K562 (cell line): Measurements from ENCODE around the gene HDLBP. TPM values are rescaled to one million over a fixed set of nuclear protein-coding genes. Genes with fewer than 3 reads are reported as not detected.

ENCODE experiments used
- ATAC-seq: fragments of 200-7000 bp; cut with Tn5 transposase; 3 replicates; pipeline ENCODE4 v1.9.1; 2020; ENCODE audit warnings: moderate library complexity
- BruUV-seq: library from RNA; stranded (reverse); fragments of 400-500 nt; replicated peaks from 2 replicates; lab custom pipeline; 2021; lab: Mats Ljungman, UMichigan
- CTCF ChIA-PET: fragments of 300-600 bp; formaldehyde crosslinking; extraction: SDS; loops from one replicate; lab custom pipeline; 2021; ENCODE audit warnings: low intra/inter-chr PET ratio; lab: Yijun Ruan, JAX
- POLR2A ChIA-PET: fragments of 300-600, 350-650 bp; sonication (Branson Sonifier 250); formaldehyde crosslinking; extraction: SDS; loops from one replicate; lab custom pipeline; 2021; ENCODE audit warnings: antibody characterized with exemption, inconsistent platforms; lab: Yijun Ruan, JAX
- DNase-seq, 4 experiments: peaks; one replicate each; pipeline versions ENCODE4 v3.0.0 to v3.0.0-alpha.2; 2011 to 2018; ENCODE audit warnings: low spot score in 3 of 4, mixed read lengths in 3 of 4; ENCODE audit errors: extremely low read depth in 1 of 4
- FAIRE-seq: peaks from 2 replicates; lab custom pipeline; 2011; peaks lifted over from hg19 to GRCh38; lab: Jason Lieb, UNC
- H2AFZ ChIP-seq: 2 replicates; pipeline ENCODE4 v1.6.0; 2011; ENCODE audit warnings: low read depth, low read length, control low read depth, inconsistent platforms
- H3K27ac ChIP-seq: fragments of 200-600 bp; 3 replicates; pipeline ENCODE4 v1.8.0; 2011; ENCODE audit warnings: low read depth, mild to moderate bottlenecking, control low read depth, inconsistent platforms, low read length, moderate library complexity, mixed read lengths; ENCODE audit errors: extremely low read depth
- H3K27me3 ChIP-seq, 2 experiments: fragments of 300-600 bp in 1 of 2; 2 replicates in 1 of 2; 3 replicates in 1 of 2; pipeline versions ENCODE4 v1.6.0 to v1.8.0; 2011; ENCODE audit warnings: inconsistent platforms in 2 of 2, low read length in 2 of 2, mild to moderate bottlenecking in 1 of 2, mixed read lengths in 1 of 2, moderate library complexity in 1 of 2; ENCODE audit not compliant: control insufficient read depth in 2 of 2, insufficient read depth in 2 of 2
- H3K36me3 ChIP-seq: fragments of 300-600 bp; 3 replicates; pipeline ENCODE4 v1.8.0; 2011; ENCODE audit warnings: mild to moderate bottlenecking, low read length, inconsistent platforms; ENCODE audit not compliant: control insufficient read depth, insufficient read depth
- H3K4me1 ChIP-seq, 2 experiments: fragments of 200-600 bp in 1 of 2; replicated peaks in 1 of 2; 2 replicates in 1 of 2; 3 replicates in 1 of 2; pipeline versions ENCODE4 v1.5.1 to v1.8.0; 2011; ENCODE audit warnings: inconsistent platforms in 2 of 2, low read length in 2 of 2, mild to moderate bottlenecking in 1 of 2, mixed read lengths in 1 of 2, moderate library complexity in 1 of 2; ENCODE audit not compliant: control insufficient read depth in 2 of 2, insufficient read depth in 2 of 2
- H3K4me2 ChIP-seq: 2 replicates; pipeline ENCODE4 v1.6.1; 2011; ENCODE audit warnings: low read length, control low read depth, inconsistent platforms, mixed read lengths; ENCODE audit not compliant: insufficient read depth
- H3K4me3 ChIP-seq: fragments of 200-600 bp; sonication (generic), shearing (Covaris generic); 2 replicates; pipeline ENCODE4 v1.5.1; 2016; ENCODE audit warnings: control low read depth, inconsistent platforms
- H3K79me2 ChIP-seq: fragments of 200-600 bp; 3 replicates; pipeline ENCODE4 v1.8.0; 2011; ENCODE audit warnings: low read length, inconsistent platforms; ENCODE audit not compliant: control insufficient read depth, insufficient read depth
- H3K9ac ChIP-seq, 2 experiments: 2 replicates each; pipeline versions ENCODE4 v1.6.0 to v1.6.1; 2011; ENCODE audit warnings: low read depth in 2 of 2, low read length in 2 of 2, control low read depth in 1 of 2, inconsistent platforms in 1 of 2, mild to moderate bottlenecking in 1 of 2, mixed read lengths in 1 of 2; ENCODE audit not compliant: insufficient read depth in 1 of 2
- H3K9me1 ChIP-seq: one replicate; pipeline ENCODE4 v1.6.0; 2011; ENCODE audit warnings: inconsistent platforms, mild to moderate bottlenecking, low read length, moderate library complexity; ENCODE audit not compliant: control insufficient read depth, insufficient read depth
- H3K9me3 ChIP-seq: replicated peaks from 2 replicates; pipeline ENCODE4 v1.5.1; 2011; ENCODE audit warnings: low read depth, low read length, inconsistent platforms; ENCODE audit not compliant: control insufficient read depth, insufficient read depth
- H4K20me1 ChIP-seq: replicated peaks from 2 replicates; pipeline ENCODE4 v1.6.1; 2011; ENCODE audit warnings: low read length, inconsistent platforms, mixed read lengths; ENCODE audit not compliant: control insufficient read depth, insufficient read depth
- DIDO1 ChIP-seq: fragments of 450-650 bp; IDR thresholded peaks from 2 replicates; pipeline ENCODE4 v1.6.1; 2016; ENCODE audit warnings: low read depth, missing biosample characterization, missing genetic modification characterization
- EHMT2 ChIP-seq: fragments of 450-650 bp; IDR thresholded peaks from 2 replicates; pipeline ENCODE4 v1.6.1; 2018; ENCODE audit warnings: antibody characterized with exemption
- ESRRB ChIP-seq: fragments of 250-450 bp; sonication (Bioruptor Pico); IDR thresholded peaks from 2 replicates; pipeline ENCODE4 v1.5.0; 2020; ENCODE audit warnings: mild to moderate bottlenecking, moderate library complexity, borderline replicate concordance
- ETV5 ChIP-seq: sonication (generic); formaldehyde crosslinking; IDR thresholded peaks from 2 replicates; pipeline ENCODE4 v1.4.0; 2020; ENCODE audit warnings: low read depth, mild to moderate bottlenecking, missing genetic modification reagents
- HOMEZ ChIP-seq: fragments of 250-450 bp; sonication (Bioruptor Pico); IDR thresholded peaks from 2 replicates; pipeline ENCODE4 v1.4.0; 2020; ENCODE audit warnings: mild to moderate bottlenecking, moderate library complexity
- JUN ChIP-seq, 2 experiments: sonication (generic) in 1 of 2; formaldehyde crosslinking in 1 of 2; IDR thresholded peaks; 2 replicates each; pipeline versions ENCODE4 v1.6.1 to v1.8.0; 2012 to 2022; ENCODE audit warnings: borderline replicate concordance in 2 of 2, mild to moderate bottlenecking in 2 of 2, improper control_type of control experiment in 1 of 2, low read depth in 1 of 2, low read length in 1 of 2, missing genetic modification reagents in 1 of 2
- MCM3 ChIP-seq: fragments of 450-650 bp; IDR thresholded peaks from 2 replicates; pipeline ENCODE4 v1.6.1; 2016
- MEF2D ChIP-seq: conservative IDR thresholded peaks from 2 replicates; pipeline ENCODE4 v1.6.1; 2016; ENCODE audit warnings: low read depth, missing genetic modification characterization, missing compliant biosample characterization
- PTRF ChIP-seq: fragments of 450-650 bp; IDR thresholded peaks from 2 replicates; pipeline ENCODE4 v1.6.1; 2016; ENCODE audit warnings: mild to moderate bottlenecking, missing genetic modification characterization, missing compliant biosample characterization
- SREBF1 ChIP-seq: fragments of 150-350 bp; IDR thresholded peaks from 2 replicates; pipeline ENCODE4 v1.6.1; 2014; ENCODE audit warnings: antibody characterized with exemption, low read depth, low read length, borderline replicate concordance
- STAT5A ChIP-seq: IDR thresholded peaks from 2 replicates; pipeline ENCODE4 v1.6.1; 2012; ENCODE audit warnings: low read length, inconsistent platforms, borderline replicate concordance
- THRA ChIP-seq: fragments of 450-650 bp; IDR thresholded peaks from 2 replicates; pipeline ENCODE4 v1.6.1; 2017; ENCODE audit warnings: mild to moderate bottlenecking, moderate library complexity
- USF1 ChIP-seq: sonication (generic); formaldehyde crosslinking; IDR thresholded peaks from 2 replicates; pipeline ENCODE4 v1.9.0; 2022; ENCODE audit warnings: mild to moderate bottlenecking, missing genetic modification reagents
- YBX1 ChIP-seq: fragments of 450-650 bp; IDR thresholded peaks from 2 replicates; pipeline ENCODE4 v1.7.1; 2016; ENCODE audit warnings: mild to moderate bottlenecking
- ZNF175 ChIP-seq: fragments of 200-800 bp; sonication (Bioruptor generic); IDR thresholded peaks from 2 replicates; pipeline ENCODE4 v1.6.1; 2016; ENCODE audit warnings: low read depth, mild to moderate bottlenecking, missing genetic modification characterization, missing compliant biosample characterization
- ZNF24 ChIP-seq: fragments of 450-650 bp; IDR thresholded peaks from 2 replicates; pipeline ENCODE4 v1.6.1; 2016
- ZNF395 ChIP-seq: fragments of 200-800 bp; sonication (Bioruptor generic); IDR thresholded peaks from 2 replicates; pipeline ENCODE4 v1.6.1; 2017; ENCODE audit warnings: missing genetic modification characterization, missing compliant biosample characterization
- WGBS: fragments of 100-300 bp; shearing (Covaris generic); methylation state at CpG from one replicate; pipeline ENCODE4 v1.1.6; 2016; ENCODE audit warnings: low coverage, mixed read lengths; ENCODE audit not compliant: insufficient coverage; ENCODE audit errors: missing lambda C conversion rate; 5-methylcytosine and 5-hydroxymethylcytosine counted together
- in situ Hi-C: fragments of 300-500 bp; cut with MboI; formaldehyde crosslinking; loops from 4 replicates; pipeline ENCODE4 v1.15.0; 2018; ENCODE audit warnings: inconsistent platforms, mixed read lengths
- intact Hi-C: fragments of 100-400 bp; cut with micrococcal nuclease; formaldehyde crosslinking; loops from 2 replicates; pipeline ENCODE4 v1.14.2; 2022
- polyA plus RNA-seq, 8 experiments: library from polyadenylated mRNA; depleted of rRNA in 4 of 8; stranded (reverse) in 5 of 8; unstranded in 3 of 8; fragments of >200 nt; fragmentation: Nextera tagmentation in 2 of 8; fragmentation: Illumina TruSeq in 1 of 8; extraction: Ambion mirVana in 2 of 8; extraction: Trizol in 1 of 8; gene quantifications; 2 replicates each; pipeline versions ENCODE4 v1.2.1 to v1.2.3, GENCODE V29; 2011 to 2014; ENCODE audit warnings: inconsistent platforms in 1 of 8, missing spikeins in 1 of 8
- total RNA-seq, 7 experiments: library from RNA; depleted of rRNA in 6 of 7; stranded (reverse); fragments of >200 nt in 6 of 7; fragmentation: Illumina TruSeq in 2 of 7; extraction: Trizol in 2 of 7; gene quantifications; 2 replicates each; pipeline versions ENCODE4 v1.2.1 to v1.2.3, GENCODE V29; 2011 to 2021; ENCODE audit warnings: low replicate concordance in 1 of 7

Gene HDLBP
- total and polyA plus RNA-seq, 9 of the 15 experiments (the other 6 are each of a cell fraction or from before 2014, with no cell fraction given) = 24.4 to 378 (median 146) TPM

DNA sequence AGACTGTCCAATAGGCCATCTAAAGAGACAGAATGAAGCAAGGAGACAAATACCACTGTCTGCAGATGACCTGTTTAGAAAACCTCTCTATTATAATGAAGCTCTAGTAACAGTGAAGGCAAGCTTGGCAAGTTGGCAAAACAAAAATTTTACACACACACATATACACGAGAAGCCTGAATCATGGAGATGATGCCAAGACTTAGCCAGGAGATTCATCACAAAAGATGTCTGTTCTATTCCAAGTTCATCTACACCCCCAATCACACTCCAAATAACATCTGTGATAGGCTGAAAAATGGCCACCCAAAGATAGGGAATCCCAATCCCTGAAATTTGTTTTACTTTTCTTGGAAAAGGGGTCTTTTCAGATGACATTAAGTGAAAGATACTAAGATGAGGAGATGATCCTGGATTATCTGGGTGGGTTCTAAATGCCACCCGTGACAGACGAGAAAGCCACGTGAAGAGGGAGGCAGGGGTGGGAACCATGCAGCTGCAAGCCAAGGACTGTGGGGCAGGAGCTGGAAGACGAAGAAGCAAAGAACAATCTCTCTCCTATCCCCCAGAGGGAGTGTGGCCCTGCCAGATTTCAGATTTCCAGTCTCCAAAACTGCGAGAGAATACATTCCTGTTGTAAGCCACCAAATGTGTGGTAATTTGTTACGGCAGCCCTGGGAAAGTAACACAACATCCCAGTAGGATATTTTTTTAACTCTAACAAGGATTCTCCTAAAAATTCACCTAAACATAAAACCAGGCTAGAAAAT, 20.0 kb downstream of the HDLBP start:
- BruUV-seq = TSS peak; percentile 8
- ATAC-seq (no peak), FAIRE-seq (no peak)
- TF ChIP-seq STAT5A (no peak), MCM3 (no peak), DIDO1 (tag) (no peak), ZNF175 (CRISPR knock-in tag) (no peak), ZNF24 (no peak), ETV5 (no peak), USF1 (CRISPR knock-in tag) (no peak), PTRF (no peak), YBX1 (no peak), MEF2D (tag) (no peak), THRA (no peak), HOMEZ (CRISPR knock-in tag) (no peak), SREBF1 (no peak), ZNF395 (CRISPR knock-in tag) (no peak), EHMT2 (no peak), JUN (IDR thresholded peaks at IDR 0.05; ENCODE audit: borderline replicate concordance, low read depth, low read length) (no peak), JUN (CRISPR knock-in tag; IDR thresholded peaks at IDR 0.05; ENCODE audit: borderline replicate concordance) (no peak), ESRRB (CRISPR knock-in tag) (no peak)

More for the DNA sequence above, 20.0 kb downstream of the HDLBP start:
- in situ Hi-C loops = no loop called here
- Histone ChIP-seq H2AFZ (no peak overlapping the region), H3K79me2 (peaks cover 95% of the 10 kb centered on the region), H3K9me3 (no peaks in the 10 kb centered on the region), H3K4me2 (no peak overlapping the region), H4K20me1 (0 out of 2 replicates have a peak, but pooled peaks cover 10% of the 10 kb centered on the region), H3K36me3 (peaks cover 10% of the 10 kb centered on the region; the same call in 2 of the 3 replicates), H3K27ac (no peak overlapping the region), H3K9ac (no peak overlapping the region), H3K9me1 (peaks cover 2% of the 10 kb centered on the region), H3K27me3 (no peaks in the 10 kb centered on the region), H3K4me1 (peaks cover 2 to 3% of the 10 kb centered on the region in 2 experiments; a peak in 3 of 5 replicates), H3K4me3 (no peak overlapping the region)
- no peak for DNase-seq
- intact Hi-C loops = no loop called here
- ChIA-PET POLR2A (interaction anchor here (0.6 to 2.7 kb wide), 4 partner anchors 13 to 195 kb away, joined by 3 to 8 read pairs (median 5); no protein-coding TSS in a partner anchor), CTCF (no interaction called here)
- 80% methylated on average over 7 of the region's 7 CpGs for WGBS
